Measurements from ENCODE around the gene RAB11FIP3.

RAB11FIP3 gene

DNA sequence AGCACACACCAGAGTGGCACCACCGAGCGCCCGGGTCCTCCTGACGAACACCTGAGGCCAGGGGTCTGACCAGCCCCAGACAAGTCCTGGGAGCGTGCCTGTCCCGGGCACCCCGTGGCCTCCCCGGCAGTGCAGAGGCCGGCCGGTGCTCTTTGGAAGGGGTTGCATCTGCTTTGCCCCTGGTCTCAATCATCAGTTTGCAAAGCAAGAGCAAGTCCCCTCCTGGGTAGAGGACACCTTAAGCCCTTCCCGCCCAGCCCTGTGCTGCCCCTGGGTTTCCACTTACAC is 90.4 kb downstream of the RAB11FIP3 start:
- no peak for DNase-seq (ENCODE audit: low read depth, low spot score)

DNA sequence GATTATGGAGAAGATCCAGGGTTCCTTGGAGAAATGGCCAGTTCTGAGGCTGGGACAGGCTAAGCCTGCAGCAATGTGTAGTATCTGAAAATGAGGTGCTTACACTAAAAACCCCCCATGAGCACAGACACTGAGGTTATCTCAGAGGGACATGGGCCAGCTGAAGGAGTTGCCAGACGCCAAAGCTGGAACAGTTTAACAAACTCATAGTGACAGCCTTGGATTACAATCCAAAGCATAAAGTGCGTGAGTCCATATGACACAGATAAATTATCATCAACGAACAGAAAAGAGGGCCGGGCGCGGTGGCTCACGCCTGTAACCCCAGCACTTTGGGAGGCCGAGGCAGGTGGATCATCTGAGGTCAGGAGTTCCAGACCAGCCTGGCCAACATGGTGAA is 90.9 kb downstream of the RAB11FIP3 start:
- DNase-seq (ENCODE audit: low read depth, low spot score), result no peak

- no peak for DNase-seq (ENCODE audit: low read depth, low spot score)
These were observed 93.4 kb downstream of the RAB11FIP3 start for GRCh38 chr16:518858-519257.

DNA sequence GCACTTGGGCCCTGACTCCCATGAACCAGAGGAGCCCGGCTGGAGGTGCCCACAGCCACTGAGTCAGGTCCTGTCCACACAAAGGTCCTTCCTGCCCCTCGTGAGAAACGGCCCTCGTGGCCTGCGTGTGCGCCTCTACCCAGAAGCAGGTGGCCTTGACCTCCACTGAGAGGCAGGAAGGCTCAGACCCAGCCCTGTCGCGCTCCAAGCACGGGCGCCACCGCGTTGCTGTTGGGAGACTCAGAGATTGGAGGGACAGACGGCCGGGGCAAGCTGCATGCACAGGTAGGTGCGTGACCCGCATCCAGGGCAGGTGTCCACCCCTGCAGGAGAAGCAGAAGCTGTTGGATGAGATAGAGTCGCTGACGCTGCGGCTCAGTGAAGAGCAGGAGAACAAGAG is 94.0 kb downstream of the RAB11FIP3 start:
- no peak for DNase-seq (ENCODE audit: low read depth, low spot score)

- no peak for DNase-seq (ENCODE audit: low read depth, low spot score)
These were observed 94.6 kb downstream of the RAB11FIP3 start for GRCh38 chr16:519841-520687.

DNA sequence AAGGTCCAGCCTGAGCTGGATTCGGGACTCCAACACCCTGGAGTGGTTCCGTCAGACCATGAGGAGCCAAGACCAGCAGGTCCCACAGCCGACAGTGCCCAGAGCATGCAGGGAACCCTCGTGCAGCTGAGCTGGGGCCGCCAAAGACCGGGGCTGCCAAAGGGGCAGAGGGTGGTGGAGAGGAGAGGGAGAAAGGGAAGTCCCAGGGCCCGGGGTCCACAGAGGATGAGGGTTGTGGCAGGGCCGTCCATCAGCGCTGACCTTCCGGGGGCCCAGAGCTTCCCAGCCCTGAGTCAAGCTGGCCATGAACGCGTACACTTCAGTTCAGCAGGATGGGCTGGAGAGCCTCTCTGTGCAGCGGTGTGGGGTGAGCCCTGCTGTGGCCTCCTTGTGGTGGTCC is 95.4 kb downstream of the RAB11FIP3 start:
- DNase-seq (ENCODE audit: low read depth, low spot score), result no peak

- no peak for DNase-seq (ENCODE audit: low read depth, low spot score)
These were observed 96.1 kb downstream of the RAB11FIP3 start for GRCh38 chr16:521381-522210.

GRCh38 chr16:522320-523096 is 97.1 kb downstream of the RAB11FIP3 start:
- no peak for DNase-seq (ENCODE audit: low read depth, low spot score)

DNA sequence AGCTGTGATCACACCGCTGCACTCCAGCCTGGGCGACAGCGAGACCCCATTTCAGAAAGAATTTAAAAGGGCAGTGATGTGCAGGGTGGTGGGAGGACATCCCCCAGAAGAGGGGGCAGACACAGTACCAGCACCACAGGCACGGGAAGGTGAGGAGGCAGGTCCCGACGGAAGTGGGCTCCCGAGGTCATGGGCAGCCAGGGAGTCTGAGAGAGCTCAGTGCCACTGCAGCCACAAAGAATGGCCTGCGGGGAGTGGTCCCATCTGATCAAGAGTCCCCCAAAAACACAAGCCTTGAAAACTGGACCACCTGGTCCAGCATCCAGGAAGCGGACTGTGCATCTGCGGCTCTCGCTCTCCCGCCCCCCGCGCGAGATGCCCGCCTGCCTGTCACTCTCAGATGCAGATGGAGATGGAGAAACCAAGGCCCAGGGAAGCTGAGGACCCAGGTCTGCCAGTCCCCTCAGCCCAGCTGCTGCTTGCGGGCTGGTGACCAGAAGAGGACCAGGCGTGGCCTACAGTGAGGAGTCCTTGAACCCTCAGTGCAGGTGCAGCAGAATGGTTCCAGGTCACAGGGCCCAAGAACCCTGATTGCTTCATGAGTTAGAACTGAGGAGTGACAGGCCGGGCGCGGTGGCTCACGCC is 97.8 kb downstream of the RAB11FIP3 start:
- no peak for DNase-seq (ENCODE audit: low read depth, low spot score)

- DNase-seq (ENCODE audit: low read depth, low spot score), result no peak
These were observed 99.0 kb downstream of the RAB11FIP3 start for GRCh38 chr16:524274-525040.

- no peak for DNase-seq (ENCODE audit: low read depth, low spot score)
These were observed 99.7 kb downstream of the RAB11FIP3 start for GRCh38 chr16:525123-525519.

DNA sequence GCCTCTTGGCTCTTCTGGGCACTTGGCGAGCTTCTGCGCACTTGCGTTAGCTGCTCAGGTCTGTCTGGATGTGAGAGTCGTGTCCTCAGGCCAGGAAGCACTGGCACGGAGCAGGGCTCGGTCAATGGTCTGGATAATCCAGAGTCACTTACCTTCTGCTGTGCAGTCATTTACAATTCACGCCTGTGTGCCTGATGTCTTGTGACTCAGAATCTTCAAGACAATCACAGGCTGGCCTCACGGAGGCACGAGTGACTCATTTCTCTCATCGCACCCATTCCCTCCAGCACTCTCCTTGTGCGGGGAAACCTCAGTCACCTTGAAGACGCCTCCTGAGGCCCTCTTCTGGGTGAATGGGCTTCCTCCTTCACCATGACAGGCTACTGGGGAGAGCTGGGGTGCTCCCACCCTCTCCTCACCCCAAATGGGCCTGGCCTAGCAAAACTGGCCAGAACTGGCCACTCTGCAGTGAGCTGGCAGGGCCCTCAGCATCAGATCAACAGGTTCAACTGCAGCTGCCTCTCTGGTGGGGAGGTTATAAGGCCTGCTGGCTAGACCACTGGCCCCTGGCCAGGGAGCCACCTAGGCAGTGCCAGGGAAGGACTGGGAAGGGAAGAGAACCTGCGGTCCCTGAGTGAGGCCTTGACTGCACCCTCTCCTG is 100.2 kb downstream of the RAB11FIP3 start:
- DNase-seq (ENCODE audit: low read depth, low spot score), result no peak

DNA sequence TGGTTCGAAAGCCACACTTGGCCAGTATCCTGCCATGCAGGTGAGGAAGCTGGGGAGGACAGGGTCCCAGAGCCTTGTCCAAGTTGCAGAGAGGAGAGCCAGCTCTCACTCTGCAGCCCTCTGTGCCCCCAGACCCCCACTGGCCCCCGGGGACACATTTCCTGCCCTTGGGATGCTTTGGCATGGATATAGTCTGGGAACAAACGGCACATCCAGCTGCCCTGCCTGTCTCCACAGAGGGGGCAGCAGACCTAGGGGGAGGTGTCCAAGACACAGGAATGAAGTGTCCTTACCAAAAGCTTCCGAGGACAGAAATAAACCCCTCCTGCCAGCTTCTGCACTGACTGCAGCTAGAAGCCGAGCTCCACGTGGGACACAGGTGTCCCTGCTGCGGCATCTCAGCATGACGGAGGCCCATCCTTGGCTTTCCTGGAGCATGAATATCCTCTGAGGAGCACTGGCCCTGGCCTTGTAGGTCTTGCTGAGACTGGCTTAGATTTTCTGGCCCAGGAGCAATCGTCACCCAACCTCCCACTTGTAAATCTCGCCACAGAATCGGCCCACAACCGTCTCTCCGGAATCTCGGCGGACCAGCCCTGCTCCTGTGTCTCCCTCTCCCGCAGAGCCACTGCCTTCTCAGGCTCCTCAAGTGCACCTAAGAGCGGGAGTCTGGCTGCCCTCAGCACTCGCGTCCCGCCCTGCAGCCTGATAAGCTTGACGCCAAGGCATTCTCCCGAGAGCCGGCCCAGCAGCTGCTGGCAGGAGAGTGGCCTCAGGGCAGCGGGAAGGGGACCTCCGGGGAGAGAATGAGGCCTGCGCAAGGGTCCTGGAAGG is 100.9 kb downstream of the RAB11FIP3 start:
- no peak for DNase-seq (ENCODE audit: low read depth, low spot score)

GRCh38 chr16:527015-527903 is 101.8 kb downstream of the RAB11FIP3 start, which contains the start of gene CAPN15:
Gene CAPN15 (plus strand): TSS chr16:527712. CDS start chr16:546839, 19,127 bp downstream.
- DNase-seq (ENCODE audit: low read depth, low spot score), result no peak

- DNase-seq (ENCODE audit: low read depth, low spot score), result no peak
These were observed 102.9 kb downstream of the RAB11FIP3 start for GRCh38 chr16:528111-529011.

DNA sequence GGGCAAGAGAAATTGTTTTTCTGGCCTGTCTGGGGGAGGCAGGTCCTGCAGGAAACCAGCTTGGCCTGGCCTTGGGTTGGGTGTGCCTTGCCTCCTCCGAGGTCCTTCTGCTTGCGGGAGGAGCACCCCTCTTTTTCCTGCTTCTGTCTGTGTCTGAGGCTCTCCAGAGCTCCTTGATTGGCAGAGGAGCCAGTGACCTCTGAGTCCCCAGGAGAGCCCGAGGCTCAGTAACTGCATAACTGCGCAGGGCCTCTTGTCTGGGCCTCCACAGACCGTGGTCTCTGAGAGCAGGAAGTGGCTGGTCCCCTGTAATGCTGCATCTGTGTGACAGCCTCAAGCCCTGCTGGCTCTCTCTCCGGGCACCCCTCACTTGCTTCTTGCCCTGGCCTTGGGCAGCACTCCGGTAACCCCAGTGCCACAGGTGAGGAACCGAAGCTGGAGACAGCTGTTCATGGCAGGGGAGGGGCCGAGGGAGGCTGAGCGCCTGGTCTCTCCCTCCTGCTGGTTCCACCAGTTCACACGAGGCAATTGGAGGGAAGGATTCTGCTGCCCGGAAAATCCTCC is 103.6 kb downstream of the RAB11FIP3 start:
- no peak for DNase-seq (ENCODE audit: low read depth, low spot score)

Measured in iPS DF 19.7 (cell line).